GM18517 (cell line): ENCODE data around the gene DUSP22.

Source experiments
- ATAC-seq: cut with Tn5 transposase; IDR thresholded peaks from one replicate; pipeline ENCODE4 v1.9.1; 2021; ENCODE audit warnings: mild to moderate bottlenecking, moderate library complexity; ENCODE audit not compliant: unreplicated experiment

Gene DUSP22

GRCh38 chr6:308307-308706 is 16.0 kb downstream of the DUSP22 start:
- ATAC-seq = no peak

- ATAC-seq = no peak
Observed at GRCh38 chr6:308768-309167, 16.5 kb downstream of the DUSP22 start.

GRCh38 chr6:309947-310346 is 17.7 kb downstream of the DUSP22 start:
- ATAC-seq = no peak

GRCh38 chr6:310671-311070 is 18.4 kb downstream of the DUSP22 start:
- no peak for ATAC-seq

- no peak for ATAC-seq
Observed at GRCh38 chr6:311679-312220, 19.5 kb downstream of the DUSP22 start.

GRCh38 chr6:313087-313486 is 20.8 kb downstream of the DUSP22 start:
- no peak for ATAC-seq

- ATAC-seq = no peak
Observed at GRCh38 chr6:313917-314316, 21.6 kb downstream of the DUSP22 start.

- ATAC-seq = no peak
Observed at GRCh38 chr6:314377-314776, 22.1 kb downstream of the DUSP22 start.

- ATAC-seq = no peak
Observed at GRCh38 chr6:315226-315625, 22.9 kb downstream of the DUSP22 start.

GRCh38 chr6:315921-316752 is 23.9 kb downstream of the DUSP22 start:
- ATAC-seq = peak; percentile 28

GRCh38 chr6:316753-317038 is 24.4 kb downstream of the DUSP22 start:
- ATAC-seq = no peak

- ATAC-seq = no peak
Observed at GRCh38 chr6:317060-317447, 24.8 kb downstream of the DUSP22 start.

GRCh38 chr6:317448-318144 is 25.3 kb downstream of the DUSP22 start:
- peak; percentile 33 for ATAC-seq

GRCh38 chr6:318243-318890 is 26.1 kb downstream of the DUSP22 start:
- no peak for ATAC-seq

GRCh38 chr6:319177-320131 is 27.2 kb downstream of the DUSP22 start:
- ATAC-seq = peak; percentile 41

GRCh38 chr6:320351-321157 is 28.3 kb downstream of the DUSP22 start:
- no peak for ATAC-seq

- no peak for ATAC-seq
Observed at GRCh38 chr6:321158-321438, 28.8 kb downstream of the DUSP22 start.

- ATAC-seq = no peak
Observed at GRCh38 chr6:321536-322258, 29.4 kb downstream of the DUSP22 start.

GRCh38 chr6:322259-322930 is 30.1 kb downstream of the DUSP22 start:
- ATAC-seq = no peak
